ENCODE measurements around the gene GOLGA5. TPM values are rescaled to one million over a fixed set of nuclear protein-coding genes. Genes with fewer than 3 reads are reported as not detected.
"Not testable (repeated sequence)": the region's sequence is repeated elsewhere in the genome, so short reads cannot be mapped to it uniquely, and the experiment has no call there.

The GOLGA5 gene
- total and polyA plus RNA-seq, 2 donors (not counting 3 experiments of a cell fraction or from before 2014, with no cell fraction given) = 16.3 to 28.9 TPM

DNA sequence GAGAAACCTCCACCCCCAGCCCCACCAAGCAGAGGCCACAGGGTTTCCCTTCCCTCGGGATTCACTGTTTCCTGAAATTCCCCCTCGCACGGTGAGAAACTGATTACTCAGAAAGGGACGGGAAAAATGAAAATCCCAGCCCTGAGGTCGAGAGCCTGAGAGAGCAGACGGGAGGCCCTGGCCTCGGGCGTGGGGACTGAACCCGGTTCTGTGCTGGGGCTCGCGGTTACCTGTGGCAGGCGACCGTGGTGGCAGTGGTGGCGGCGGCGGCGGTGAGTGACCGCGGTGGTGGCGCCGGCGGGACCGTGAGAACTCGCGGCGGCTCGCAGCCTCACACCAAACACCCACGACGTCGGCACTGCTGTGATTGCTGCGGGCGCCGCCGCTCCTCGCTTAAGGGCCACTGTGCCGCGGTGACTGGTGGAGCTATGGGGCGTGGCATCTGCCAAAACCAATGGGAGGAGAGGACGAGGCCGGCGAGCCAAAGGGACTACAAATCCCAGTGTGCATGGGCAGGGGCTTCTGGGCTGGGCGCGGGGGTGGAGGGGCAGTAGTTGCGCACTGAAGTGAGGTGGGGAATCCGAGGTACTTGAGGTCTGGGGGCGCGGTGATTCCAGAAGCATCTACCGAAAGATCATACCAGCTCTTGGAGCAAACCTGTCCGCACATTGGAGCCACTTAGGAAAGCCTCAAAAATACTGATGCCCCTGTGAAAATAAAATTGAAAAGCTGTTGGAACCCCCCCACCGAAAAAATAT, 45.7 kb upstream of the GOLGA5 start, which contains the start of gene LGMN:
Gene LGMN (minus strand): TSS at position 369 of the 758 bp plus-strand sequence. CDS start 15,841 bp downstream, outside the sequence.
- intact Hi-C loops (cut with micrococcal nuclease) = loop anchor here (1.0 to 5.0 kb wide), 5 partner anchors 22 to 367 kb away; partner anchors contain the start of genes GOLGA5 and ITPK1
- POLR2A ChIA-PET = interaction anchor here (0.6 to 2.0 kb wide), 8 partner anchors 9 to 61 kb away, joined by 3 to 27 read pairs (median 3); no protein-coding TSS in a partner anchor

DNA sequence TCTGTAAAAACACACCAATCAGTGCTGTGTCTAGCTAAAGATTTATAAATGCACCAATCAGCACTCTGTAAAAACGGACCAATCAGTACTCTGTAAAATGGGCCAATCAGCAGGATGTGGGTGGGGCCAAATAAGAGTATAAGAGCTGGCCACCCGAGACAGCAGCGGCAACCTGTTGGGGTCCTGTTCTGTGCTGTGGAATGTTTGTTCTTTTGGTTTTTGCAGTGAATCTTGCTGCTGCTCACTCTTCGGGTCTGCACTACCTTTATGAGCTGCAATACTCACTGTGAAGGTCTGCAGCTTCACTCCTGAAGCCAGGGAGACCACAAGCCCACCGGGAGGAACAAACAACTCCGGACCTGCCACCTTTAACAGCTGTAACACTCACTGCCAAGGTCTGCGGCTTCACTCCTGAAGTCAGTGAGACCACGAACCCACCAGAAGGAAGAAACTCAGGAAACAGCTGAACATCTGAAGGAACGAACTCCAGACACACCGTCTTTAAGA, 43.8 kb upstream of the GOLGA5 start:
- CTCF ChIA-PET = interaction anchor here (0.7 kb wide), 1 partner anchor 34 kb away, joined by 3 read pairs; no protein-coding TSS in a partner anchor
- H3K4me1 ChIP-seq (ENCODE audit: control insufficient read depth, extremely low read depth, insufficient read depth, low read length); H3K9ac ChIP-seq (replicated peaks; ENCODE audit: extremely low read depth, insufficient read depth, low read length); H4K20me1 ChIP-seq (replicated peaks; ENCODE audit: control insufficient read depth, extremely low read depth, insufficient read depth, low read length); BruUV-seq (replicated peaks); dilution Hi-C loops (cut with MboI; ENCODE audit: extremely low pct_ligation_motif_present, low sequenced_read_pairs); POLR2A ChIA-PET; H3K9me1 ChIP-seq (replicated peaks; ENCODE audit: control insufficient read depth, extremely low read depth, insufficient read depth, low read length); H3K27me3 ChIP-seq (ENCODE audit: control insufficient read depth in 2 of 2, insufficient read depth in 2 of 2, low read length in 2 of 2); DNase-seq (ENCODE audit: low read depth, low spot score); H3K36me3 ChIP-seq (ENCODE audit: control insufficient read depth in 2 of 2, extremely low read depth in 1 of 2, insufficient read depth in 2 of 2, low read length in 2 of 2); H2AFZ ChIP-seq (ENCODE audit: low read depth, low read length); FAIRE-seq; intact Hi-C loops (cut with micrococcal nuclease); H3K4me3 ChIP-seq (replicated peaks in 1 of 3; ENCODE audit: insufficient read depth in 1 of 3, low read depth in 1 of 3, low read length in 3 of 3); H3K27ac ChIP-seq (ENCODE audit: insufficient read depth, low read depth, low read length); H3K4me2 ChIP-seq (ENCODE audit: insufficient read depth, low read length); H3K79me2 ChIP-seq (ENCODE audit: control insufficient read depth, insufficient read depth, low read length); H3K9me3 ChIP-seq (replicated peaks; ENCODE audit: control insufficient read depth, insufficient read depth, low read length): not testable (repeated sequence)

More for the DNA sequence above, 45.7 kb upstream of the GOLGA5 start, which contains the start of gene LGMN:
- TF ChIP-seq POLR2A (IDR thresholded peaks at IDR 0.05; ENCODE audit: low read depth, low read length) (peak; percentile 94), JUN (IDR thresholded peaks at IDR 0.05; ENCODE audit: borderline replicate concordance, insufficient read depth, insufficient read length, low read depth) (no peak), POLR2AphosphoS5 (IDR thresholded peaks at IDR 0.05; ENCODE audit: insufficient read depth, low read depth, low read length) (peak; percentile 93)
- peaks cover 3% of the 10 kb centered on the region for H3K79me2 ChIP-seq (ENCODE audit: control insufficient read depth, insufficient read depth, low read length)
- peak within 1 kb of the TSS; percentile 37 to 79 (median 66) for H3K4me3 ChIP-seq (replicated peaks in 1 of 3; ENCODE audit: insufficient read depth in 1 of 3, low read depth in 1 of 3, low read length in 3 of 3)
- FAIRE-seq (peak; percentile 93), DNase-seq (ENCODE audit: low read depth, low spot score) (peak; percentile 97)
- no peaks in the 10 kb centered on the region for H3K36me3 ChIP-seq (ENCODE audit: control insufficient read depth in 2 of 2, extremely low read depth in 1 of 2, insufficient read depth in 2 of 2, low read length in 2 of 2)
- dilution Hi-C loops (cut with MboI; ENCODE audit: extremely low pct_ligation_motif_present, low sequenced_read_pairs) = no loop called here
- H3K4me2 ChIP-seq (ENCODE audit: insufficient read depth, low read length) = peak within 1 kb of the TSS; percentile 84
- H3K4me1 ChIP-seq (ENCODE audit: control insufficient read depth, extremely low read depth, insufficient read depth, low read length) = peaks cover 7% of the 10 kb centered on the region
- H3K9me3 ChIP-seq (replicated peaks; ENCODE audit: control insufficient read depth, insufficient read depth, low read length) = no peaks in the 10 kb centered on the region
- no TSS peak for BruUV-seq (replicated peaks)
- H3K27ac ChIP-seq (ENCODE audit: insufficient read depth, low read depth, low read length) = peak within 1 kb of the TSS; percentile 59
- H3K9ac ChIP-seq (replicated peaks; ENCODE audit: extremely low read depth, insufficient read depth, low read length) = peak within 1 kb of the TSS; percentile 88
- no peaks in the 10 kb centered on the region for H4K20me1 ChIP-seq (replicated peaks; ENCODE audit: control insufficient read depth, extremely low read depth, insufficient read depth, low read length)
- no peaks in the 10 kb centered on the region for H3K9me1 ChIP-seq (replicated peaks; ENCODE audit: control insufficient read depth, extremely low read depth, insufficient read depth, low read length)
- H3K27me3 ChIP-seq (ENCODE audit: control insufficient read depth in 2 of 2, insufficient read depth in 2 of 2, low read length in 2 of 2) = peaks cover 0 to 2% of the 10 kb centered on the region in 2 experiments
- H2AFZ ChIP-seq (ENCODE audit: low read depth, low read length) = peak within 1 kb of the TSS; percentile 65
- CTCF ChIA-PET = interaction anchor here (0.9 to 2.0 kb wide), 11 partner anchors 20 to 287 kb away, joined by 3 to 10 read pairs (median 5); partner anchors contain the start of gene GOLGA5

Measured in endothelial cell of umbilical vein (primary cell).